Keratinocyte (primary cell): ENCODE data around the gene COL6A5. TPM values are rescaled to one million over a fixed set of nuclear protein-coding genes. Genes with fewer than 3 reads are reported as not detected.

Experiments used
- DNase-seq: peaks from one replicate; pipeline ENCODE4 v3.0.0-alpha.2; 2011; ENCODE audit warnings: low read depth, missing footprints, low spot score
- FAIRE-seq: peaks from 2 replicates; lab custom pipeline; 2011; peaks lifted over from hg19 to GRCh38; lab: Jason Lieb, UNC
- H2AFZ ChIP-seq: 2 replicates; pipeline ENCODE4 v1.6.0; 2012; ENCODE audit warnings: low read length, control low read depth, inconsistent platforms; ENCODE audit not compliant: control insufficient read depth
- H3K27ac ChIP-seq: 2 replicates; pipeline ENCODE4 v1.5.1; 2011; ENCODE audit warnings: low read length; ENCODE audit not compliant: control insufficient read depth, insufficient read depth
- H3K27me3 ChIP-seq: 3 replicates; pipeline ENCODE4 v1.6.0; 2011; ENCODE audit warnings: low read length; ENCODE audit not compliant: control insufficient read depth, insufficient read depth; ENCODE audit errors: extremely low read depth
- H3K36me3 ChIP-seq, 2 experiments: 2 replicates in 1 of 2; 3 replicates in 1 of 2; pipeline ENCODE4 v1.5.1; 2011; ENCODE audit warnings: low read length in 2 of 2, mild to moderate bottlenecking in 1 of 2; ENCODE audit not compliant: control insufficient read depth in 2 of 2, insufficient read depth in 2 of 2; ENCODE audit errors: extremely low read depth in 1 of 2
- H3K4me1 ChIP-seq: 3 replicates; pipeline ENCODE4 v1.5.1; 2011; ENCODE audit warnings: low read length; ENCODE audit not compliant: control insufficient read depth, insufficient read depth; ENCODE audit errors: extremely low read depth
- H3K4me2 ChIP-seq: 3 replicates; pipeline ENCODE4 v1.6.0; 2011; ENCODE audit warnings: low read depth, low read length; ENCODE audit not compliant: control insufficient read depth, insufficient read depth; ENCODE audit errors: extremely low read depth
- H3K4me3 ChIP-seq, 3 experiments: fragments of 200-600 bp in 1 of 3; sonication (generic) in 1 of 3; 2 replicates in 2 of 3; 3 replicates in 1 of 3; pipeline ENCODE4 v1.5.1; 2011 to 2016; ENCODE audit warnings: low read length in 3 of 3, mild to moderate bottlenecking in 3 of 3, control low read depth in 2 of 3, inconsistent platforms in 1 of 3, low read depth in 1 of 3, mixed read lengths in 1 of 3, mixed run types in 1 of 3, moderate library complexity in 1 of 3; ENCODE audit not compliant: control insufficient read depth in 2 of 3, insufficient read depth in 2 of 3; ENCODE audit errors: extremely low read depth in 1 of 3
- H3K79me2 ChIP-seq: 2 replicates; pipeline ENCODE4 v1.6.0; 2012; ENCODE audit warnings: low read length; ENCODE audit not compliant: control insufficient read depth, insufficient read depth
- H3K9ac ChIP-seq: 3 replicates; pipeline ENCODE4 v1.6.0; 2011; ENCODE audit warnings: low read length; ENCODE audit not compliant: control insufficient read depth, insufficient read depth; ENCODE audit errors: extremely low read depth
- H3K9me1 ChIP-seq: 3 replicates; pipeline ENCODE4 v1.6.0; 2011; ENCODE audit warnings: low read length; ENCODE audit not compliant: control insufficient read depth, insufficient read depth; ENCODE audit errors: extremely low read depth
- H3K9me3 ChIP-seq: 2 replicates; pipeline ENCODE4 v1.5.1; 2012; ENCODE audit warnings: low read depth, low read length; ENCODE audit not compliant: control insufficient read depth
- H4K20me1 ChIP-seq: 3 replicates; pipeline ENCODE4 v1.6.0; 2011; ENCODE audit warnings: low read length; ENCODE audit not compliant: control insufficient read depth, insufficient read depth; ENCODE audit errors: extremely low read depth
- EZH2 ChIP-seq: IDR thresholded peaks from one replicate; pipeline ENCODE4 v1.6.1; 2012; ENCODE audit warnings: inconsistent platforms, mild to moderate bottlenecking, low read length, moderate library complexity
- dilution Hi-C: fragments of 300-500 bp; cut with MboI; formaldehyde crosslinking; loops from one replicate; pipeline ENCODE4 v1.7.0; 2020; ENCODE audit warnings: low sequenced_read_pairs; ENCODE audit not compliant: extremely low pct_ligation_motif_present
- polyA plus RNA-seq, 5 experiments: library from polyadenylated mRNA; depleted of rRNA in 3 of 5; stranded (reverse) in 3 of 5; stranded (forward) in 1 of 5; unstranded in 1 of 5; fragments of >200 nt; gene quantifications; 1 replicate in 1 of 5; 2 replicates in 3 of 5; 3 replicates in 1 of 5; pipeline versions ENCODE4 v1.2.1 to v1.2.3, GENCODE V29; 2011 to 2012; ENCODE audit warnings: missing spikeins in 2 of 5, low read depth in 1 of 5, low replicate concordance in 1 of 5
- TF ChIP-seq, protein P1 (sequence below), 3 experiments: IDR thresholded peaks in 1 of 3; conservative IDR thresholded peaks in 1 of 3; optimal IDR thresholded peaks in 1 of 3; 2 replicates in 2 of 3; 3 replicates in 1 of 3; pipeline versions ENCODE3 to v1.5.1; 2011; ENCODE audit warnings: low read length in 3 of 3, mild to moderate bottlenecking in 3 of 3, moderate library complexity in 2 of 3, control low read depth in 1 of 3, inconsistent platforms in 1 of 3; ENCODE audit not compliant: insufficient read depth in 2 of 3; ENCODE audit errors: extremely low read depth in 1 of 3

The COL6A5 gene
- polyA plus RNA-seq, 1 donor (not counting 4 experiments of a cell fraction or from before 2014, with no cell fraction given) = not detected

DNA sequence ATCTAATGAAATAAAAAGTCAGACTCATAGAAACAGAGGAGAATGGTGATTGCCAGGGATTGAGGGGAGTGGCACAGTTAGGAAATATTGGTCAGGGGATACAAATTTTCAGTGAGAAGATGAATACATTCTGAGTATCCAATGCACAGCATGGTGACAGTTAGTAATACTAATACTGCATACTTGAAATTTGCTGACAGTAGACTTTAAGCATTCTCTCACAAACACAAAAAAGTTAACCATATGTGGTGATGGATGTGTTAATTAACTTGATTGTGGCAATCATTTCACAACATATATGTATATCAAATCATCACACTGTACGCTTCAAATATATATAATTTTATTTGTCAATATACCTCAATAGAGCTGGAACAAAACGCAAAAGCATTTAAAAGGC lies 162.3 kb downstream of the COL6A5 start:
- TF ChIP-seq, protein P1, sequence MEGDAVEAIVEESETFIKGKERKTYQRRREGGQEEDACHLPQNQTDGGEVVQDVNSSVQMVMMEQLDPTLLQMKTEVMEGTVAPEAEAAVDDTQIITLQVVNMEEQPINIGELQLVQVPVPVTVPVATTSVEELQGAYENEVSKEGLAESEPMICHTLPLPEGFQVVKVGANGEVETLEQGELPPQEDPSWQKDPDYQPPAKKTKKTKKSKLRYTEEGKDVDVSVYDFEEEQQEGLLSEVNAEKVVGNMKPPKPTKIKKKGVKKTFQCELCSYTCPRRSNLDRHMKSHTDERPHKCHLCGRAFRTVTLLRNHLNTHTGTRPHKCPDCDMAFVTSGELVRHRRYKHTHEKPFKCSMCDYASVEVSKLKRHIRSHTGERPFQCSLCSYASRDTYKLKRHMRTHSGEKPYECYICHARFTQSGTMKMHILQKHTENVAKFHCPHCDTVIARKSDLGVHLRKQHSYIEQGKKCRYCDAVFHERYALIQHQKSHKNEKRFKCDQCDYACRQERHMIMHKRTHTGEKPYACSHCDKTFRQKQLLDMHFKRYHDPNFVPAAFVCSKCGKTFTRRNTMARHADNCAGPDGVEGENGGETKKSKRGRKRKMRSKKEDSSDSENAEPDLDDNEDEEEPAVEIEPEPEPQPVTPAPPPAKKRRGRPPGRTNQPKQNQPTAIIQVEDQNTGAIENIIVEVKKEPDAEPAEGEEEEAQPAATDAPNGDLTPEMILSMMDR (optimal IDR thresholded peaks at IDR 0.05 in 1 of 3, IDR thresholded peaks at IDR 0.05 in 1 of 3, conservative IDR thresholded peaks at IDR 0.05 in 1 of 3; ENCODE audit: extremely low read depth in 1 of 3, insufficient read depth in 2 of 3, low read length in 3 of 3) = no peak
- TF ChIP-seq EZH2 = no peak
- FAIRE-seq (no peak), DNase-seq (no peak)
- Histone ChIP-seq H3K4me1 (no peaks in the 10 kb centered on the region), H3K9me1 (no peaks in the 10 kb centered on the region), H3K79me2 (no peaks in the 10 kb centered on the region), H3K4me2 (no peak overlapping the region), H4K20me1 (no peaks in the 10 kb centered on the region), H3K27me3 (no peaks in the 10 kb centered on the region), H3K27ac (no peak overlapping the region), H2AFZ (no peak overlapping the region), H3K4me3 (no peak overlapping the region), H3K36me3 (no peaks in the 10 kb centered on the region), H3K9ac (no peak overlapping the region), H3K9me3 (no peaks in the 10 kb centered on the region)
- dilution Hi-C loops = no loop called here

DNA sequence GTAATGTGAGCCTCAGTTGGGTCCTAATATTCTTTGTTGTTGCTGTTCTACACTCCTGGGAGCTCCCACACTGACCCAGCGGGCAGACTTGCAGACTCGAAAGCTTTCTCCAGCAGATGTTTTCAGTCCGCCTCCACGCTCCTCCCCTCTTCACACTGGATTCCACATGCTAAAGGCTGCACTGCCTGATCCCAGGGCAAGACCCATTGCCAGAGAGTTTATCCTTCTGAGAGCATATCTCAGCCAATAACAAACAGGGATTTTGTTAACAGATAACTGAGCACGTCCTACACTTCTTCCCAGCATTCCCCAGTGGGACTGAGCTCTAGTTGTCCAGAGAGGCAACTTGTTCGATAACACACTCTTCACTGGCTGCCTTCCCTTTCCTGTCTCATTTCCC lies 163.5 kb downstream of the COL6A5 start:
- no peaks in the 10 kb centered on the region for H3K79me2 ChIP-seq
- no peaks in the 10 kb centered on the region for H3K4me1 ChIP-seq
- H4K20me1 ChIP-seq = no peaks in the 10 kb centered on the region
- dilution Hi-C loops = no loop called here
- FAIRE-seq (no peak), DNase-seq (no peak)
- no peak overlapping the region for H2AFZ ChIP-seq
- H3K27me3 ChIP-seq = no peaks in the 10 kb centered on the region
- H3K9me3 ChIP-seq = no peaks in the 10 kb centered on the region
- no peak overlapping the region for H3K4me3 ChIP-seq
- H3K9ac ChIP-seq = no peak overlapping the region
- TF ChIP-seq, protein P1 (optimal IDR thresholded peaks at IDR 0.05 in 1 of 3, IDR thresholded peaks at IDR 0.05 in 1 of 3, conservative IDR thresholded peaks at IDR 0.05 in 1 of 3; ENCODE audit: extremely low read depth in 1 of 3, insufficient read depth in 2 of 3, low read length in 3 of 3) = no peak
- no peak for TF ChIP-seq EZH2
- H3K4me2 ChIP-seq = no peak overlapping the region
- H3K27ac ChIP-seq = no peak overlapping the region
- no peaks in the 10 kb centered on the region for H3K9me1 ChIP-seq
- H3K36me3 ChIP-seq = no peaks in the 10 kb centered on the region
